IMR-90 (cell line): ENCODE results near the gene ADGRD1.

Experiments
- BHLHE40 ChIP-seq: fragments of 150-350 bp; IDR thresholded peaks from 2 replicates; pipeline ENCODE4 v1.6.1; 2016; ENCODE audit warnings: mild to moderate bottlenecking, low read depth, low read length
- CHD1 ChIP-seq: IDR thresholded peaks from 2 replicates; pipeline ENCODE4 v1.6.1; 2012; ENCODE audit warnings: low read depth, low read length, improper control_type of control experiment
- FOS ChIP-seq: fragments of 150-350 bp; IDR thresholded peaks from 2 replicates; pipeline ENCODE4 v1.6.1; 2016; ENCODE audit warnings: low read depth, low read length
- MAFK ChIP-seq: IDR thresholded peaks from 2 replicates; pipeline ENCODE4 v1.6.1; 2012; ENCODE audit warnings: low read depth, low read length, improper control_type of control experiment
- MAZ ChIP-seq: IDR thresholded peaks from 2 replicates; pipeline ENCODE4 v1.6.1; 2012; ENCODE audit warnings: low read depth, mild to moderate bottlenecking, low read length, improper control_type of control experiment, moderate library complexity, borderline replicate concordance
- MXI1 ChIP-seq: IDR thresholded peaks from 2 replicates; pipeline ENCODE4 v1.6.1; 2012; ENCODE audit warnings: low read depth, mild to moderate bottlenecking, low read length, moderate library complexity, borderline replicate concordance
- NFE2L2 ChIP-seq: fragments of 150-350 bp; IDR thresholded peaks from 2 replicates; pipeline ENCODE4 v1.6.1; 2016; ENCODE audit warnings: low read depth, mild to moderate bottlenecking, low read length
- POLR2A ChIP-seq: IDR thresholded peaks from 2 replicates; pipeline ENCODE4 v1.6.1; 2012; ENCODE audit warnings: mild to moderate bottlenecking, low read depth, low read length
- RAD21 ChIP-seq: IDR thresholded peaks from 2 replicates; pipeline ENCODE4 v1.6.1; 2012; ENCODE audit warnings: low read length, improper control_type of control experiment
- RCOR1 ChIP-seq: IDR thresholded peaks from 2 replicates; pipeline ENCODE4 v1.6.1; 2012; ENCODE audit warnings: mild to moderate bottlenecking, low read length, improper control_type of control experiment; ENCODE audit not compliant: insufficient replicate concordance
- RFX5 ChIP-seq: IDR thresholded peaks from 2 replicates; pipeline ENCODE4 v1.8.0; 2012; ENCODE audit warnings: low read depth, mild to moderate bottlenecking, low read length, moderate library complexity
- TF ChIP-seq, protein P1 (sequence below): conservative IDR thresholded peaks from 2 replicates; pipeline ENCODE4 v1.5.1; 2012; ENCODE audit warnings: mild to moderate bottlenecking, low read depth, low read length, improper control_type of control experiment

DNA sequence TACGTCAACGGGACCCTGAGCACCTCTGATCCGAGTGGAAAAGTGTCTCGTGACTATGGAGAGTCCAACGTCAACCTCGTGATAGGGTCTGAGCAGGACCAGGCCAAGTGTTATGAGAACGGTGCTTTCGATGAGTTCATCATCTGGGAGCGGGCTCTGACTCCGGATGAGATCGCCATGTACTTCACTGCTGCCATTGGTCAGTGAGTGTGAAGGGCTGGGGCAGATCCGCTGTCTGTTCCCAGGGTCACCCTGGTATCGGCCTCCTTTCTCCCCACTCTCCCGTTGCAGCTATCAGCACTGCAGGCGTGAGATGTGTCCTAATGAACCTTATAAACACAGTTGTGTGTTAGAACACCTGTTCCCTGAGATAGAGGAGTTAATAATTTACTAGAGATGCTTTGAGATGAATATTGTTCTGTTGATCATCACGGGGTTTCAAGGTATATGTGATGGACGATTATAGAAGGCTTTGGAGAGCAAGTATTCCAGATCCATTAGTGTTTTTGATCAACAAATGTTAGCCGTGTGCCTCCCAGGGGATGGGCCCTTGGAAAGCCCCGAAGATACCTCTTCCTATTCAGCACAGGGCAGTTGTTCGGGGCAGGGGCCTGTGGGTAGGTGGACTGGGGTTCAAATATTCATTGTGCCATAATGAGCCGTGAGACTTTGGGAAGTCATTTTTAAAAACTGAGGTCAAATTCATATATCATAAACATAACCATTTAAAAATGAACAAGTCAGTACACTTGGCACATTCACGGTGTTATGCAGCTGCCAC, 33.6 kb downstream of the ADGRD1 start:
- TF ChIP-seq MAZ = no peak
- no peak for TF ChIP-seq POLR2A
- TF ChIP-seq RAD21 = no peak
- TF ChIP-seq, protein P1, sequence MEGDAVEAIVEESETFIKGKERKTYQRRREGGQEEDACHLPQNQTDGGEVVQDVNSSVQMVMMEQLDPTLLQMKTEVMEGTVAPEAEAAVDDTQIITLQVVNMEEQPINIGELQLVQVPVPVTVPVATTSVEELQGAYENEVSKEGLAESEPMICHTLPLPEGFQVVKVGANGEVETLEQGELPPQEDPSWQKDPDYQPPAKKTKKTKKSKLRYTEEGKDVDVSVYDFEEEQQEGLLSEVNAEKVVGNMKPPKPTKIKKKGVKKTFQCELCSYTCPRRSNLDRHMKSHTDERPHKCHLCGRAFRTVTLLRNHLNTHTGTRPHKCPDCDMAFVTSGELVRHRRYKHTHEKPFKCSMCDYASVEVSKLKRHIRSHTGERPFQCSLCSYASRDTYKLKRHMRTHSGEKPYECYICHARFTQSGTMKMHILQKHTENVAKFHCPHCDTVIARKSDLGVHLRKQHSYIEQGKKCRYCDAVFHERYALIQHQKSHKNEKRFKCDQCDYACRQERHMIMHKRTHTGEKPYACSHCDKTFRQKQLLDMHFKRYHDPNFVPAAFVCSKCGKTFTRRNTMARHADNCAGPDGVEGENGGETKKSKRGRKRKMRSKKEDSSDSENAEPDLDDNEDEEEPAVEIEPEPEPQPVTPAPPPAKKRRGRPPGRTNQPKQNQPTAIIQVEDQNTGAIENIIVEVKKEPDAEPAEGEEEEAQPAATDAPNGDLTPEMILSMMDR = no peak
- no peak for TF ChIP-seq FOS
- no peak for TF ChIP-seq CHD1
- no peak for TF ChIP-seq NFE2L2
- no peak for TF ChIP-seq MXI1
- TF ChIP-seq RFX5 = no peak
- TF ChIP-seq MAFK = no peak
- no peak for TF ChIP-seq RCOR1
- no peak for TF ChIP-seq BHLHE40
